ENCODE data around the gene ASGR1.
"Not testable (repeated sequence)": the region's sequence is repeated elsewhere in the genome, so short reads cannot be mapped to it uniquely, and the experiment has no call there.

ASGR1 gene

GRCh38 chr17:7190276-7190917 is 11.2 kb upstream of the ASGR1 start:
- Histone ChIP-seq H3K9me3 (ENCODE audit: control insufficient read depth in 1 of 2, low read length in 2 of 2) (no peaks in the 10 kb centered on the region), H3K27me3 (ENCODE audit: control insufficient read depth in 1 of 2, insufficient read depth in 2 of 2, low read length in 2 of 2) (no peaks in the 10 kb centered on the region), H3K4me3 (ENCODE audit: low read depth in 1 of 2, low read length in 2 of 2) (no peak overlapping the region), H3K36me3 (ENCODE audit: control insufficient read depth in 1 of 2, insufficient read depth in 2 of 2, low read length in 2 of 2) (peaks cover 0 to 3% of the 10 kb centered on the region in 2 donors), H3K27ac (ENCODE audit: low read depth, low read length) (no peak overlapping the region), H3K9ac (ENCODE audit: low read depth in 1 of 2, low read length in 2 of 2) (no peak overlapping the region), H3K4me1 (ENCODE audit: control insufficient read depth in 1 of 2, insufficient read depth in 2 of 2, low read length in 2 of 2) (no peaks in the 10 kb centered on the region)

GRCh38 chr17:7186241-7186640 is 7.1 kb upstream of the ASGR1 start:
- Histone ChIP-seq H3K27me3 (ENCODE audit: control insufficient read depth in 1 of 2, insufficient read depth in 2 of 2, low read length in 2 of 2) (no peaks in the 10 kb centered on the region), H3K36me3 (ENCODE audit: control insufficient read depth in 1 of 2, insufficient read depth in 2 of 2, low read length in 2 of 2) (no peaks in the 10 kb centered on the region), H3K9ac (ENCODE audit: low read depth in 1 of 2, low read length in 2 of 2) (no peak overlapping the region), H3K4me1 (ENCODE audit: control insufficient read depth in 1 of 2, insufficient read depth in 2 of 2, low read length in 2 of 2) (peaks cover 5 to 7% of the 10 kb centered on the region in 2 donors), H3K4me3 (ENCODE audit: low read depth in 1 of 2, low read length in 2 of 2) (no peak overlapping the region), H3K27ac (ENCODE audit: low read depth, low read length) (no peak overlapping the region), H3K9me3 (ENCODE audit: control insufficient read depth in 1 of 2, low read length in 2 of 2) (no peaks in the 10 kb centered on the region)

GRCh38 chr17:7184647-7185046 is 5.5 kb upstream of the ASGR1 start:
- H3K9me3 ChIP-seq (ENCODE audit: control insufficient read depth in 1 of 2, low read length in 2 of 2) = no peaks in the 10 kb centered on the region
- H3K27ac ChIP-seq (ENCODE audit: low read depth, low read length) = no peak overlapping the region
- no peaks in the 10 kb centered on the region for H3K27me3 ChIP-seq (ENCODE audit: control insufficient read depth in 1 of 2, insufficient read depth in 2 of 2, low read length in 2 of 2)
- H3K36me3 ChIP-seq (ENCODE audit: control insufficient read depth in 1 of 2, insufficient read depth in 2 of 2, low read length in 2 of 2) = no peaks in the 10 kb centered on the region
- no peak overlapping the region for H3K9ac ChIP-seq (ENCODE audit: low read depth in 1 of 2, low read length in 2 of 2)
- H3K4me3 ChIP-seq (ENCODE audit: low read depth in 1 of 2, low read length in 2 of 2) = no peak overlapping the region
- peaks cover 5 to 7% of the 10 kb centered on the region in 2 donors for H3K4me1 ChIP-seq (ENCODE audit: control insufficient read depth in 1 of 2, insufficient read depth in 2 of 2, low read length in 2 of 2)

- Histone ChIP-seq H3K9ac (ENCODE audit: low read depth in 1 of 2, low read length in 2 of 2) (no peak overlapping the region), H3K4me3 (ENCODE audit: low read depth in 1 of 2, low read length in 2 of 2) (no peak overlapping the region), H3K36me3 (ENCODE audit: control insufficient read depth in 1 of 2, insufficient read depth in 2 of 2, low read length in 2 of 2) (no peaks in the 10 kb centered on the region), H3K9me3 (ENCODE audit: control insufficient read depth in 1 of 2, low read length in 2 of 2) (no peaks in the 10 kb centered on the region), H3K4me1 (ENCODE audit: control insufficient read depth in 1 of 2, insufficient read depth in 2 of 2, low read length in 2 of 2) (peaks cover 5 to 7% of the 10 kb centered on the region in 2 donors), H3K27me3 (ENCODE audit: control insufficient read depth in 1 of 2, insufficient read depth in 2 of 2, low read length in 2 of 2) (no peaks in the 10 kb centered on the region), H3K27ac (ENCODE audit: low read depth, low read length) (no peak overlapping the region)
These were observed 4.9 kb upstream of the ASGR1 start for GRCh38 chr17:7184091-7184488.

GRCh38 chr17:7183433-7184090 is 4.4 kb upstream of the ASGR1 start:
- Histone ChIP-seq H3K4me1 (ENCODE audit: control insufficient read depth in 1 of 2, insufficient read depth in 2 of 2, low read length in 2 of 2) (peaks cover 5 to 7% of the 10 kb centered on the region in 2 donors), H3K9me3 (ENCODE audit: control insufficient read depth in 1 of 2, low read length in 2 of 2) (no peaks in the 10 kb centered on the region), H3K27me3 (ENCODE audit: control insufficient read depth in 1 of 2, insufficient read depth in 2 of 2, low read length in 2 of 2) (no peaks in the 10 kb centered on the region), H3K4me3 (ENCODE audit: low read depth in 1 of 2, low read length in 2 of 2) (no peak overlapping the region), H3K9ac (ENCODE audit: low read depth in 1 of 2, low read length in 2 of 2) (no peak overlapping the region), H3K36me3 (ENCODE audit: control insufficient read depth in 1 of 2, insufficient read depth in 2 of 2, low read length in 2 of 2) (no peaks in the 10 kb centered on the region), H3K27ac (ENCODE audit: low read depth, low read length) (no peak overlapping the region)

GRCh38 chr17:7182101-7182500 is 2.9 kb upstream of the ASGR1 start:
- not testable (repeated sequence) for H3K27ac ChIP-seq (ENCODE audit: low read depth, low read length); H3K4me3 ChIP-seq (ENCODE audit: low read depth in 1 of 2, low read length in 2 of 2); H3K27me3 ChIP-seq (ENCODE audit: control insufficient read depth in 1 of 2, insufficient read depth in 2 of 2, low read length in 2 of 2); H3K9ac ChIP-seq (ENCODE audit: low read depth in 1 of 2, low read length in 2 of 2); H3K9me3 ChIP-seq (ENCODE audit: control insufficient read depth in 1 of 2, low read length in 2 of 2); H3K36me3 ChIP-seq (ENCODE audit: control insufficient read depth in 1 of 2, insufficient read depth in 2 of 2, low read length in 2 of 2)
- H3K4me1 ChIP-seq (ENCODE audit: control insufficient read depth in 1 of 2, insufficient read depth in 2 of 2, low read length in 2 of 2) = peaks cover 13 to 18% of the 10 kb centered on the region in 2 donors

- Histone ChIP-seq H3K27ac (ENCODE audit: low read depth, low read length) (no peak overlapping the region), H3K9me3 (ENCODE audit: control insufficient read depth in 1 of 2, low read length in 2 of 2) (no peaks in the 10 kb centered on the region), H3K27me3 (ENCODE audit: control insufficient read depth in 1 of 2, insufficient read depth in 2 of 2, low read length in 2 of 2) (peaks cover 9 to 30% of the 10 kb centered on the region in 2 donors), H3K9ac (ENCODE audit: low read depth in 1 of 2, low read length in 2 of 2) (no peak overlapping the region), H3K36me3 (ENCODE audit: control insufficient read depth in 1 of 2, insufficient read depth in 2 of 2, low read length in 2 of 2) (no peaks in the 10 kb centered on the region), H3K4me3 (ENCODE audit: low read depth in 1 of 2, low read length in 2 of 2) (no peak overlapping the region), H3K4me1 (ENCODE audit: control insufficient read depth in 1 of 2, insufficient read depth in 2 of 2, low read length in 2 of 2) (peaks cover 18 to 20% of the 10 kb centered on the region in 2 donors)
These were observed 225 bp downstream of the ASGR1 start for GRCh38 chr17:7178973-7179316.

GRCh38 chr17:7177954-7178477 is 1.2 kb downstream of the ASGR1 start:
- H3K27me3 ChIP-seq (ENCODE audit: control insufficient read depth in 1 of 2, insufficient read depth in 2 of 2, low read length in 2 of 2) = peaks cover 9 to 30% of the 10 kb centered on the region in 2 donors
- no peaks in the 10 kb centered on the region for H3K9me3 ChIP-seq (ENCODE audit: control insufficient read depth in 1 of 2, low read length in 2 of 2)
- no peaks in the 10 kb centered on the region for H3K36me3 ChIP-seq (ENCODE audit: control insufficient read depth in 1 of 2, insufficient read depth in 2 of 2, low read length in 2 of 2)
- H3K4me3 ChIP-seq (ENCODE audit: low read depth in 1 of 2, low read length in 2 of 2) = peak overlapping the region; percentile 54 to 70
- H3K27ac ChIP-seq (ENCODE audit: low read depth, low read length) = no peak overlapping the region
- peaks cover 15 to 17% of the 10 kb centered on the region in 2 donors for H3K4me1 ChIP-seq (ENCODE audit: control insufficient read depth in 1 of 2, insufficient read depth in 2 of 2, low read length in 2 of 2)
- peak overlapping the region; percentile 37 to 60 for H3K9ac ChIP-seq (ENCODE audit: low read depth in 1 of 2, low read length in 2 of 2)

GRCh38 chr17:7177191-7177953 is 1.8 kb downstream of the ASGR1 start:
- Histone ChIP-seq H3K9ac (ENCODE audit: low read depth in 1 of 2, low read length in 2 of 2) (peak overlapping the region; percentile 37 to 60), H3K36me3 (ENCODE audit: control insufficient read depth in 1 of 2, insufficient read depth in 2 of 2, low read length in 2 of 2) (no peaks in the 10 kb centered on the region), H3K4me3 (ENCODE audit: low read depth in 1 of 2, low read length in 2 of 2) (peak overlapping the region; percentile 54 to 70), H3K27ac (ENCODE audit: low read depth, low read length) (no peak overlapping the region), H3K27me3 (ENCODE audit: control insufficient read depth in 1 of 2, insufficient read depth in 2 of 2, low read length in 2 of 2) (peaks cover 9 to 30% of the 10 kb centered on the region in 2 donors), H3K9me3 (ENCODE audit: control insufficient read depth in 1 of 2, low read length in 2 of 2) (no peaks in the 10 kb centered on the region), H3K4me1 (ENCODE audit: control insufficient read depth in 1 of 2, insufficient read depth in 2 of 2, low read length in 2 of 2) (peaks cover 15 to 17% of the 10 kb centered on the region in 2 donors)

GRCh38 chr17:7176841-7177190 is 2.4 kb downstream of the ASGR1 start:
- Histone ChIP-seq H3K27me3 (ENCODE audit: control insufficient read depth in 1 of 2, insufficient read depth in 2 of 2, low read length in 2 of 2) (peaks cover 9 to 30% of the 10 kb centered on the region in 2 donors), H3K36me3 (ENCODE audit: control insufficient read depth in 1 of 2, insufficient read depth in 2 of 2, low read length in 2 of 2) (no peaks in the 10 kb centered on the region), H3K9me3 (ENCODE audit: control insufficient read depth in 1 of 2, low read length in 2 of 2) (no peaks in the 10 kb centered on the region), H3K27ac (ENCODE audit: low read depth, low read length) (no peak overlapping the region), H3K9ac (ENCODE audit: low read depth in 1 of 2, low read length in 2 of 2) (no peak overlapping the region), H3K4me1 (ENCODE audit: control insufficient read depth in 1 of 2, insufficient read depth in 2 of 2, low read length in 2 of 2) (peaks cover 15 to 17% of the 10 kb centered on the region in 2 donors), H3K4me3 (ENCODE audit: low read depth in 1 of 2, low read length in 2 of 2) (no peak overlapping the region)

Measured in duodenal mucosa (tissue), 2 donors.